HCT116 (cell line): ENCODE measurements around the gene ADAMTS14. TPM values are rescaled to one million over a fixed set of nuclear protein-coding genes. Genes with fewer than 3 reads are reported as not detected.

Source experiments
- ATAC-seq: fragments of 200-7000 bp; cut with Tn5 transposase; 2 replicates; pipeline ENCODE4 v1.9.1; 2020; ENCODE audit warnings: mild to moderate bottlenecking, moderate library complexity
- BruUV-seq: library from RNA; stranded (reverse); fragments of 400-500 nt; replicated peaks from 2 replicates; lab custom pipeline; 2021; lab: Mats Ljungman, UMichigan
- CTCF ChIA-PET: fragments of 300-600 bp; sonication (Branson Sonifier 250); formaldehyde crosslinking; loops from one replicate; lab custom pipeline; 2021; ENCODE audit warnings: antibody characterized with exemption; lab: Charles Lee
- POLR2A ChIA-PET: fragments of 300-600, 350-600 bp; sonication (Branson Sonifier 250); formaldehyde crosslinking; loops from one replicate; lab custom pipeline; 2021; ENCODE audit warnings: antibody characterized with exemption; lab: Charles Lee
- RAD21 ChIA-PET, 2 experiments: fragments of 300-600 bp; sonication (Branson Sonifier 250); formaldehyde crosslinking; loops; one replicate each; lab custom pipeline; 2023; ENCODE audit warnings: low total read pairs in 2 of 2; ENCODE audit not compliant: uncharacterized antibody in 2 of 2, unreplicated experiment in 2 of 2, low non-redundant PET in 1 of 2; lab: Charles Lee
- DNase-seq: peaks from one replicate; pipeline ENCODE4 v3.0.0-alpha.2; 2010; ENCODE audit warnings: low read depth, low spot score
- H2AFZ ChIP-seq: fragments of 200-600 bp; shearing (Covaris generic), sonication (generic); 2 replicates; pipeline ENCODE4 v1.6.1; 2017; ENCODE audit warnings: low read depth, mixed run types, mixed read lengths, antibody characterized with exemption, low read length; ENCODE audit not compliant: poor library complexity, severe bottlenecking
- H3K27ac ChIP-seq: 2 replicates; pipeline ENCODE4 v1.5.1; 2012; ENCODE audit warnings: low read depth, low read length
- H3K27me3 ChIP-seq: fragments of 200-600 bp; sonication (generic); 2 replicates; pipeline ENCODE4 v1.6.1; 2016; ENCODE audit warnings: mixed run types, low read length, mixed read lengths; ENCODE audit not compliant: insufficient read depth
- H3K36me3 ChIP-seq, 2 experiments: fragments of 200-500 bp in 1 of 2; fragments of 200-600 bp in 1 of 2; sonication (Bioruptor generic) in 1 of 2; sonication (generic) in 1 of 2; 2 replicates each; pipeline versions ENCODE4 v1.5.1 to v1.6.1; 2014 to 2016; ENCODE audit warnings: low read length in 2 of 2, inconsistent platforms in 1 of 2, mixed read lengths in 1 of 2, mixed run types in 1 of 2; ENCODE audit not compliant: insufficient read depth in 2 of 2, control insufficient read depth in 1 of 2
- H3K4me1 ChIP-seq, 2 experiments: fragments of 200-600 bp in 1 of 2; sonication (generic) in 1 of 2; 2 replicates each; pipeline versions ENCODE4 v1.5.1 to v1.6.1; 2012 to 2017; ENCODE audit warnings: low read length in 2 of 2, inconsistent platforms in 1 of 2, mild to moderate bottlenecking in 1 of 2, mixed read lengths in 1 of 2, mixed run types in 1 of 2, moderate library complexity in 1 of 2; ENCODE audit not compliant: insufficient read depth in 2 of 2, control insufficient read depth in 1 of 2
- H3K4me2 ChIP-seq: fragments of 200-600 bp; sonication (generic); 2 replicates; pipeline ENCODE4 v1.6.1; 2017; ENCODE audit warnings: mixed run types, low read length, mixed read lengths
- H3K4me3 ChIP-seq, 2 experiments: fragments of 200-600 bp in 1 of 2; sonication (generic) in 1 of 2; replicated peaks in 1 of 2; 2 replicates each; pipeline ENCODE4 v1.5.1; 2011 to 2016; ENCODE audit warnings: low read length in 2 of 2, control low read depth in 1 of 2, low read depth in 1 of 2, mild to moderate bottlenecking in 1 of 2, mixed read lengths in 1 of 2, mixed run types in 1 of 2
- H3K79me2 ChIP-seq: fragments of 200-600 bp; sonication (generic); 2 replicates; pipeline ENCODE4 v1.6.1; 2017; ENCODE audit warnings: mild to moderate bottlenecking, mixed run types, low read length, moderate library complexity, mixed read lengths; ENCODE audit not compliant: insufficient read depth
- H3K9ac ChIP-seq: fragments of 200-600 bp; sonication (generic); 2 replicates; pipeline ENCODE4 v1.6.1; 2016; ENCODE audit warnings: low read length, mixed read lengths
- H3K9me2 ChIP-seq: fragments of 200-600 bp; sonication (generic), shearing (Covaris generic); 2 replicates; pipeline ENCODE4 v1.6.1; 2017; ENCODE audit warnings: mixed run types, mild to moderate bottlenecking, moderate library complexity; ENCODE audit not compliant: insufficient read depth
- H3K9me3 ChIP-seq, 2 experiments: fragments of 200-500 bp in 1 of 2; fragments of 200-600 bp in 1 of 2; sonication (Bioruptor generic) in 1 of 2; sonication (generic) in 1 of 2; 2 replicates each; pipeline ENCODE4 v1.6.1; 2014 to 2017; ENCODE audit warnings: low read length in 2 of 2, mixed read lengths in 2 of 2, inconsistent platforms in 1 of 2, low read depth in 1 of 2, mild to moderate bottlenecking in 1 of 2, mixed run types in 1 of 2, moderate library complexity in 1 of 2; ENCODE audit not compliant: control insufficient read depth in 1 of 2, insufficient read depth in 1 of 2
- H4K20me1 ChIP-seq: fragments of 200-600 bp; sonication (generic), shearing (Covaris generic); 2 replicates; pipeline ENCODE4 v1.6.1; 2017; ENCODE audit warnings: mixed run types, mild to moderate bottlenecking, moderate library complexity; ENCODE audit not compliant: insufficient read depth
- ATF3 ChIP-seq: IDR thresholded peaks from 2 replicates; pipeline ENCODE4 v1.6.1; 2012
- CTCF ChIP-seq, 3 experiments: fragments of 200-600 bp in 1 of 3; sonication (generic) in 1 of 3; IDR thresholded peaks in 2 of 3; conservative IDR thresholded peaks in 1 of 3; 2 replicates each; pipeline ENCODE4 v1.5.1; 2012 to 2017; ENCODE audit warnings: low read depth in 2 of 3, low read length in 2 of 3, antibody characterized with exemption in 1 of 3, borderline replicate concordance in 1 of 3, control low read depth in 1 of 3, mild to moderate bottlenecking in 1 of 3, mixed read lengths in 1 of 3, mixed run types in 1 of 3, moderate library complexity in 1 of 3; ENCODE audit not compliant: insufficient read depth in 1 of 3
- EGR1 ChIP-seq: IDR thresholded peaks from 2 replicates; pipeline ENCODE4 v1.6.1; 2012; ENCODE audit warnings: low read depth
- EZH2 ChIP-seq: fragments of 200-600 bp; sonication (generic); IDR thresholded peaks from 2 replicates; pipeline ENCODE4 v1.6.1; 2017; ENCODE audit warnings: antibody characterized with exemption, mixed run types
- EZH2phosphoT487 ChIP-seq: fragments of 200-600 bp; IDR thresholded peaks from 2 replicates; pipeline ENCODE4 v1.6.1; 2018; ENCODE audit warnings: antibody characterized with exemption, borderline replicate concordance
- MAX ChIP-seq: IDR thresholded peaks from 2 replicates; pipeline ENCODE4 v1.6.1; 2012
- RAD21 ChIP-seq: IDR thresholded peaks from 2 replicates; pipeline ENCODE4 v1.6.1; 2012; ENCODE audit warnings: low read depth, mild to moderate bottlenecking
- SIN3A ChIP-seq: IDR thresholded peaks from 2 replicates; pipeline ENCODE4 v1.6.1; 2012; ENCODE audit warnings: low read depth
- SP1 ChIP-seq: IDR thresholded peaks from 2 replicates; pipeline ENCODE4 v1.6.1; 2012; ENCODE audit warnings: low read depth
- SRF ChIP-seq: IDR thresholded peaks from 2 replicates; pipeline ENCODE4 v1.6.1; 2012; ENCODE audit warnings: low read depth
- TCF7L2 ChIP-seq: IDR thresholded peaks from 2 replicates; pipeline ENCODE4 v1.7.0; 2011; ENCODE audit warnings: borderline replicate concordance, inconsistent platforms; ENCODE audit not compliant: insufficient read depth, insufficient read length; ENCODE audit errors: extremely low read depth
- YY1 ChIP-seq: IDR thresholded peaks from 2 replicates; pipeline ENCODE4 v1.6.1; 2011; ENCODE audit warnings: low read length, low read depth, moderate library complexity, mild to moderate bottlenecking; ENCODE audit not compliant: insufficient replicate concordance; ENCODE audit errors: extremely low read depth
- ZBTB33 ChIP-seq: IDR thresholded peaks from 2 replicates; pipeline ENCODE4 v1.6.1; 2011; ENCODE audit warnings: mild to moderate bottlenecking, low read length, moderate library complexity; ENCODE audit not compliant: insufficient replicate concordance; ENCODE audit errors: extremely low read depth
- ZFX ChIP-seq: fragments of 450-650 bp; IDR thresholded peaks from 2 replicates; pipeline ENCODE4 v1.6.1; 2017
- intact Hi-C: fragments of 100-400 bp; cut with micrococcal nuclease; formaldehyde crosslinking; loops from 2 replicates; pipeline ENCODE4 v1.10.0; 2022
- total RNA-seq: library from RNA; stranded (reverse); gene quantifications from one replicate; pipeline ENCODE4 v1.2.1, GENCODE V29; 2021; ENCODE audit not compliant: unreplicated experiment

ADAMTS14 gene
- total RNA-seq, 1 experiment from 2014 or later, result 13.2 TPM

DNA sequence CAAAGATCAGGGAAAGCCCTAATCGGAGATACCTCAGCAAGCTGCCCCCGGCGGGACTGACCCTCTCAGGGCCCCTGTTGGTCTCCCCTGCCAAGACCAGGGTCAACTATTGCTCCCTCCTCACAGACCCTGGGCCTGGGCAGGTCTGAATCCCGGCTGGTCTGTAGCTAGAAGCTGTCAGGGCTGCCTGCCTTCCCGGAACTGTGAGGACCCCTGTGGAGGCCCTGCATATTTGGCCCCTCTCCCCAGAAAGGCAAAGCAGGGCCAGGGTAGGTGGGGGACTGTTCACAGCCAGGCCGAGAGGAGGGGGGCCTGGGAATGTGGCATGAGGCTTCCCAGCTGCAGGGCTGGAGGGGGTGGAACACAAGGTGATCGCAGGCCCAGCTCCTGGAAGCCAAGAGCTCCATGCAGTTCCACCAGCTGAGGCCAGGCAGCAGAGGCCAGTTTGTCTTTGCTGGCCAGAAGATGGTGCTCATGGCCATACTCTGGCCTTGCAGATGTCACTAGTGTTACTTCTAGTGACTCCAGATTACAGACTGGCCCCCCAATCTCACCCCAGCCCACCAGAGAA, 88.8 kb downstream of the ADAMTS14 start:
- Histone ChIP-seq H4K20me1 (no peaks in the 10 kb centered on the region), H3K27ac (no peak overlapping the region), H3K4me1 (peaks cover 13 to 37% of the 10 kb centered on the region in 2 experiments; a peak in 3 of 4 replicates), H3K4me2 (no peak overlapping the region), H3K9me2 (no peaks in the 10 kb centered on the region), H3K4me3 (no peak overlapping the region), H3K9ac (no peak overlapping the region), H3K36me3 (no peaks in the 10 kb centered on the region)
- ChIA-PET POLR2A (no interaction called here), CTCF (interaction anchor here (1.0 to 1.6 kb wide), 2 partner anchors 97 to 202 kb away, joined by 3 to 7 read pairs; no protein-coding TSS in a partner anchor), RAD21 (interaction anchor here in 1 of 2 experiments (0.6 kb wide), 1 partner anchor 142 kb away, joined by 6 read pairs; no protein-coding TSS in a partner anchor)
- no peak for ATAC-seq
- no peak for DNase-seq
- TF ChIP-seq RAD21 (peak; percentile 35; the same call in 1 of the 2 replicates), ZFX (no peak)
- TF ChIP-seq, all 23 proteins: peak for 1
- Histone ChIP-seq H2AFZ (no peak overlapping the region), H3K27me3 (no peaks in the 10 kb centered on the region), H3K9me3 (no peaks in the 10 kb centered on the region; a peak in 1 of 4 replicates), H3K79me2 (no peaks in the 10 kb centered on the region)
- intact Hi-C loops, result loop anchor here (2.0 kb wide), 1 partner anchor 120 kb away; no protein-coding TSS in a partner anchor
- no TSS peak for BruUV-seq

GRCh38 chr10:70761727-70762350, 89.5 kb downstream of the ADAMTS14 start:
- Histone ChIP-seq H3K4me3 (no peak overlapping the region), H3K4me1 (peaks cover 13 to 29% of the 10 kb centered on the region in 2 experiments; a peak in 3 of 4 replicates), H4K20me1 (no peaks in the 10 kb centered on the region), H3K9me3 (no peaks in the 10 kb centered on the region; a peak in 1 of 4 replicates), H3K27me3 (no peaks in the 10 kb centered on the region), H2AFZ (no peak overlapping the region), H3K9me2 (no peaks in the 10 kb centered on the region), H3K27ac (no peak overlapping the region), H3K9ac (no peak overlapping the region), H3K36me3 (no peaks in the 10 kb centered on the region), H3K79me2 (no peaks in the 10 kb centered on the region), H3K4me2 (no peak overlapping the region)
- RAD21 ChIA-PET, result no interaction called here
- intact Hi-C loops, result loop anchor here (2.0 kb wide), 1 partner anchor 119 kb away; no protein-coding TSS in a partner anchor
- CTCF ChIA-PET, result no interaction called here
- no TSS peak for BruUV-seq
- ATAC-seq (no peak), DNase-seq (no peak)
- POLR2A ChIA-PET, result no interaction called here
- TF ChIP-seq EGR1, result no peak
- TF ChIP-seq SP1, result no peak
- TF ChIP-seq EZH2, result no peak
- TF ChIP-seq ZBTB33, result no peak
- no peak for TF ChIP-seq CTCF (IDR thresholded peaks at IDR 0.05 in 2 of 3, conservative IDR thresholded peaks at IDR 0.05 in 1 of 3; ENCODE audit: borderline replicate concordance in 1 of 3, insufficient read depth in 1 of 3, low read depth in 2 of 3, low read length in 2 of 3)
- TF ChIP-seq TCF7L2, result no peak
- no peak for TF ChIP-seq SRF
- TF ChIP-seq SIN3A, result no peak
- TF ChIP-seq YY1, result no peak
- no peak for TF ChIP-seq RAD21
- no peak for TF ChIP-seq ATF3
- TF ChIP-seq MAX, result no peak
- no peak for TF ChIP-seq EZH2phosphoT487
